GM12891 (cell line): ENCODE measurements around the gene PPP1CA.
"Not testable (repeated sequence)": the region's sequence is repeated elsewhere in the genome, so short reads cannot be mapped to it uniquely, and the experiment has no call there.

Experiments used
- DNase-seq: peaks from one replicate; pipeline ENCODE4 v3.0.0; 2011; ENCODE audit warnings: low spot score; ENCODE audit not compliant: insufficient read length
- FAIRE-seq: peaks from 2 replicates; lab custom pipeline; 2011; peaks lifted over from hg19 to GRCh38; lab: Jason Lieb, UNC
- PAX5 ChIP-seq: IDR thresholded peaks from 2 replicates; pipeline ENCODE4 v1.6.1; 2011; ENCODE audit warnings: low read length, moderate library complexity, mild to moderate bottlenecking; ENCODE audit not compliant: insufficient read depth, severe bottlenecking
- POLR2A ChIP-seq: IDR thresholded peaks from 2 replicates; pipeline ENCODE4 v1.6.1; 2011; ENCODE audit warnings: low read depth, low read length, control low read depth
- POLR2AphosphoS5 ChIP-seq: IDR thresholded peaks from 2 replicates; pipeline ENCODE4 v1.6.1; 2011; ENCODE audit warnings: low read depth, low read length, control low read depth
- POU2F2 ChIP-seq: IDR thresholded peaks from 2 replicates; pipeline ENCODE4 v1.6.1; 2011; ENCODE audit warnings: low read depth, mild to moderate bottlenecking, control low read depth, low read length, moderate library complexity
- SPI1 ChIP-seq: IDR thresholded peaks from 2 replicates; pipeline ENCODE4 v1.6.1; 2011; ENCODE audit warnings: low read depth, low read length, control low read depth
- TAF1 ChIP-seq: IDR thresholded peaks from 2 replicates; pipeline ENCODE4 v1.6.1; 2011; ENCODE audit warnings: low read depth, low read length, control low read depth

Gene PPP1CA

DNA sequence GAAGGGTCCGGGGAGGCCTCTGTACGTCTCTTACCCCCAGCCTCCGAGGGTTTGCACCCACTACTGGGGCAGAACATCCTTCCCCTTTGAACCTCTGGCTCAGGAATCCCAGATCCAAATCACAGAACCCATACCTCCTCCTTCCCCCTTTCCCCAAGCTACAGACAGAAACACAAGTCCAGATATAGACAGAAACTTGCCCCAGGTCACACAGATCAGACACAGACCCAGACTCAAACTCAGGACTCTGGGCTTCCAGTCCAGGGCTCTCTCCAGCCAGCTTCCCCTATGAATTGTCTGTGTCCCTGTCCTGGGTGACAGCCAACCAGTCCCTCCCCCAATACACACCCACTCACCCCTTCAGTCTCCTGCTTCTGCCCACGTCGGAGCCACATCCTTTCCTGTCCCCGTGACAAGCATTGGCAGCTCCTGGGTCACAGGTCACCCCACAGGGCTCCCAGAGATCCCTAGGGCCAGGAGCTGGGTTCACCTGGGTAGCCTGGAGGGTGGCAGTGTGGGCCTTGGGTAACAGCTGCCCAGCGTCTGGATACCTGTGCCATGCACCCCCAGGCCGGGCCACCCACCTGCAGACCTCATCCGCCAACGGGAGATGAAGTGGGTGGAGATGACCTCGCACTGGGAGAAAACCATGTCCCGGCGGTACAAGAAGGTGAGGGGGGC is 3.0 kb upstream of the PPP1CA start:
- TF ChIP-seq POLR2A (no peak), PAX5 (no peak), POU2F2 (no peak), TAF1 (no peak), POLR2AphosphoS5 (no peak), SPI1 (no peak)
- DNase-seq, result no peak
- FAIRE-seq, result peak; percentile 59

DNA sequence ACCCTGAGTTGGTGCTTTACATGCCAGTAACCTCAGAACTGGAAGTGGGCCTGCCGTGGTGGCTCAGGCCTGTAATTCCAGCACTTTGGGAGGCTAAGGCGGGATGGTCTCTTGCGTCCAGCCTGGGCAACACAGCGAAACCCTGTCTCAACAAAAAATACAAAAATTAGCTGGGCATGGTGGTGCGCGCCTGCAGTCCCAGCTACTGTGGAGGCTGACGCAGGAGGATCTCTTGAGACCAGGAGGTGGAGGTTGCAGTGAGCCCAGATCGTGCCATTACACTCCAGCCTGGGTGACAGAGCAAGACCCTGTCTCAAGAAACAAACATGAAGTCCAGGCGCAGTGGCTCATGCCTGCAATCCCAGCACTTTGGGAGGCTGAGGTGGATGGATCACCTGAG is 1.4 kb upstream of the PPP1CA start:
- not testable (repeated sequence) for FAIRE-seq

GRCh38 chr11:67402192-67402839 is 658 bp upstream of the PPP1CA start:
- DNase-seq, FAIRE-seq: not testable (repeated sequence)

More for the DNA sequence above, 1.4 kb upstream of the PPP1CA start:
- DNase-seq, result not testable (repeated sequence)

- FAIRE-seq (no peak), DNase-seq (no peak)
- TF ChIP-seq POU2F2 (no peak), POLR2AphosphoS5 (no peak; the same call in 1 of the 2 replicates), TAF1 (no peak), PAX5 (no peak), POLR2A (no peak), SPI1 (no peak)
Measured at GRCh38 chr11:67400942-67401494, 640 bp downstream of the PPP1CA start.

GRCh38 chr11:67400251-67400941 is 1.3 kb downstream of the PPP1CA start:
- DNase-seq (no peak), FAIRE-seq (peak; percentile 48)
- TF ChIP-seq SPI1 (no peak), POLR2A (no peak), POLR2AphosphoS5 (no peak)

GRCh38 chr11:67398661-67399563 is 2.7 kb downstream of the PPP1CA start:
- no peak for TF ChIP-seq POLR2AphosphoS5
- TF ChIP-seq POU2F2, result no peak
- TF ChIP-seq SPI1, result no peak
- TF ChIP-seq PAX5, result no peak
- TF ChIP-seq POLR2A, result no peak
- TF ChIP-seq TAF1, result no peak
- FAIRE-seq (no peak), DNase-seq (no peak)

DNA sequence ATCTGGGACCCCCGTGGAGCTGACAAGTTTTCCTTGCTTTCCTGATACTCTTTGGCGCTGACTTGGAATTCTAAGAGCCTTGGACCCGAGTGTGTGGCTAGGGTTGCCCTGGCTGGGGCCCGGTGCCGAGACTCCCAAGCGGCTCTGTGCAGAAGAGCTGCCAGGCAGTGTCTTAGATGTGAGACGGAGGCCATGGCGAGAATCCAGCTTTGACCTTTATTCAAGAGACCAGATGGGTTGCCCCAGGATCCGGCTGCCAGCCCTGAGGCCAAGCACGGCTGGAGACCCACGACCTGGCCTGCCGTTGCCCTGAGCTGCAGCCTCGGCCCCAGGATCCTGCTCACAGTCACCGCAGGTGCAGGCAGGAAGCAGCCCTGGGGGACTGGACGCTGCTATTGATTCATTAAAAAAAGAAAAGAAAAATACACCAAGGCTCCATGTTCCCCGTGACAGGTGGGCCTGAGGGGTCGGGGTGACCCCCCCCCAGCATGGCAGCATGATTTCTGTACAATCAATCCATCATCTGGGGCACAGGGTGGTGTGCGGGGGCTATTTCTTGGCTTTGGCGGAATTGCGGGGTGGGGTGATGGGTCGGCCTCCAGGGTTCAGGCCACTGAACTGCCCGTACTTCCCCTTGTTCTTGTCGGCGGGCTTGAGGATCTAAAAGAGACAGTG is 3.5 kb downstream of the PPP1CA start:
- TF ChIP-seq POLR2A (no peak; the same call in 1 of the 2 replicates), POU2F2 (no peak), TAF1 (no peak), POLR2AphosphoS5 (no peak), PAX5 (no peak), SPI1 (no peak)
- FAIRE-seq, result no peak
- no peak for DNase-seq

DNA sequence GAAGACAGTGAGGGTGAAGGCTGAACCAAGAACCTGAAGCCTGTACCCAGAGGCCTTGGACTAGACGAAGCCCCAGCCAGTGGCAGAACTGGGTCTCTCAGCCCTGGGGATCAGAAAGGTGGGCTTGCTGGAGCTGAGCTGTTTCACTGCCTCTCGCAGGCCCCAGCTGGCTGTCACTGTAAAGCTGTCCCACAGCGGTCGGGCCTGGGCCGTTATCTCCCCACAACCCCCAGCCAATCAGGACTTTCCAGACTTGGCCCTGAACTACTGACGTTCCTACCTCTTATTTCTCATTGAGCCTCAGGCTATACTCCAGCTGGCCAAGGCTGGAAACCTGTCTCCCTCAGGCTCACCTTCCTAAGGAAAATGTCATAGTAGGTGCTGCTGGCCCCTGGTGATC is 4.1 kb downstream of the PPP1CA start:
- 0 out of 2 replicates have a peak, but pooled peaks have one; percentile 24 for TF ChIP-seq POLR2AphosphoS5
- peak; percentile 34; the same call in 1 of the 2 replicates for TF ChIP-seq POLR2A
- no peak for TF ChIP-seq PAX5
- no peak for TF ChIP-seq SPI1
- TF ChIP-seq POU2F2, result no peak
- TF ChIP-seq TAF1, result no peak
- no peak for DNase-seq
- FAIRE-seq, result no peak

DNA sequence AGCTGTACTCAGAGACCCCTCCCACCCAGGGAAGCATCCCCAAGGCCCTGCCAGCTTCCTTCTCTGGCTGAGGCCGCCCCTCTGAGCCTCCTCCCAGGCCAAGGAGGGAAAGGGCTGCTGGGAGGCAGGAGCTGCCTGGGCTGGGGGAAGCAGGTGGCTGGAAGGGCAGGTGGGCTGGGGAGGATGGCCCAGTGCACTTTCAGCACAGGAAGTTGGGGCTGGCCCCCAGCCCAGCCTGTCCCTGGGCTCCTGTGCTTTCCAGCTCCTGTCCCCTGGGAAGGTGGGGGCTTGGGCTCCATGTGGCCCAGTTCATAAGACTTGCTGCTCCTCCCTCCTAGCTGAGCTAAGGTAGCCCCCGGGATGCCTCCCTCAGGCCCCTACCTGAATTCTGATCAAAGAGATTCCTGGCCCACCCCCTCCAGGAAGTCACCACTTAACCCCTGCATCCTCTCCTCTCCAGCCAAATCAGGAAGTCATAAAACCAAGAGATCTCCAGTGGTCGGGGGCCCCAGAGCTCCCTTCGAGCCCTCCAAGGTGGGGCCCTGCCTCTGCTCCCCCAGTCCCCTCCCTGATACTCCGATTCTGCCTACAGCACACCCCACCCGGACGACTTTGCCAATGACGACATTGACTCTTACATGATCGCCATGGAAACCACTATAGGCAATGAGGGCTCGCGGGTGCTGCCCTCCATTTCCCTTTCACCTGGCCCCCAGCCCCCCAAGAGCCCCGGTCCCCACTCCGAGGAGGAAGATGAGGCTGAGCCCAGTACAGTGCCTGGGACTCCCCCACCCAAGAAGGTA is 4.9 kb downstream of the PPP1CA start:
- FAIRE-seq (no peak), DNase-seq (no peak)
- TF ChIP-seq POLR2A (no peak; the same call in 1 of the 2 replicates), POLR2AphosphoS5 (0 out of 2 replicates have a peak, but pooled peaks have one; percentile 42), SPI1 (0 out of 2 replicates have a peak, but pooled peaks have one; percentile 7), POU2F2 (no peak)
